Upper lobe of left lung (tissue), 4 donors: ENCODE data around the gene GSKIP.

Source experiments
- CTCF ChIP-seq, 6 experiments: fragments of 450-650 bp in 4 of 6; fragments of 200-600 bp in 2 of 6; sonication (generic) in 2 of 6; IDR thresholded peaks; one replicate each; pipeline ENCODE4 v1.5.1; 2016 to 2019; ENCODE audit warnings: antibody characterized with exemption in 6 of 6
- EP300 ChIP-seq, 4 donors: sonication (generic); formaldehyde crosslinking; IDR thresholded peaks; one replicate each; pipeline ENCODE4 v1.5.1; 2017; ENCODE audit warnings: antibody characterized with exemption in 4 of 4, control low read depth in 2 of 4
- POLR2A ChIP-seq, 4 donors: fragments of 450-650 bp; IDR thresholded peaks; one replicate each; pipeline ENCODE4 v1.5.1; 2016 to 2017; ENCODE audit warnings: antibody characterized with exemption in 4 of 4, mild to moderate bottlenecking in 2 of 4

- no peak for TF ChIP-seq CTCF (IDR thresholded peaks at IDR 0.05)
- no peak for TF ChIP-seq EP300 (IDR thresholded peaks at IDR 0.05)
- no peak for TF ChIP-seq POLR2A (IDR thresholded peaks at IDR 0.05)
Measured at GRCh38 chr14:96316087-96316486, 47.2 kb upstream of the GSKIP start.
